AG04450 (cell line): ENCODE results near the gene TENT4B. TPM values are rescaled to one million over a fixed set of nuclear protein-coding genes. Genes with fewer than 3 reads are reported as not detected.

Experiments used
- CTCF ChIA-PET: fragments of 300-600, 350-600 bp; formaldehyde crosslinking; extraction: SDS; loops from one replicate; lab custom pipeline; 2022; ENCODE audit warnings: antibody characterized with exemption, inconsistent platforms; lab: Charles Lee
- POLR2A ChIA-PET: fragments of 350-600 bp; formaldehyde crosslinking; extraction: SDS; loops from one replicate; lab custom pipeline; 2021; ENCODE audit warnings: antibody characterized with exemption, inconsistent platforms; lab: Yijun Ruan, JAX
- DNase-seq: peaks from one replicate; pipeline ENCODE4 v3.0.0-alpha.2; 2011; ENCODE audit warnings: low read depth, low spot score
- H3K27ac ChIP-seq: one replicate; pipeline ENCODE4 v1.5.1; 2012; ENCODE audit warnings: low read depth, low read length, control low read depth
- H3K27me3 ChIP-seq: one replicate; pipeline ENCODE4 v1.6.0; 2012; ENCODE audit warnings: low read length; ENCODE audit not compliant: control insufficient read depth, insufficient read depth
- H3K4me3 ChIP-seq: 2 replicates; pipeline ENCODE4 v1.5.1; 2011; ENCODE audit warnings: mild to moderate bottlenecking, low read depth, low read length, control low read depth
- H3K9me3 ChIP-seq: 2 replicates; pipeline ENCODE4 v1.5.1; 2012; ENCODE audit warnings: low read length; ENCODE audit not compliant: control insufficient read depth, insufficient read depth
- polyA plus RNA-seq: library from polyadenylated mRNA; depleted of rRNA; stranded (reverse); fragments of >200 nt; gene quantifications from 2 replicates; pipeline ENCODE4 v1.2.3, GENCODE V29; 2011
- TF ChIP-seq, protein P1 (sequence below): IDR thresholded peaks from 2 replicates; pipeline ENCODE4 v1.5.1; 2011; ENCODE audit warnings: low read depth, low read length, control low read depth, inconsistent platforms

Gene TENT4B
- polyA plus RNA-seq, 1 experiment, result 8.9 TPM

DNA sequence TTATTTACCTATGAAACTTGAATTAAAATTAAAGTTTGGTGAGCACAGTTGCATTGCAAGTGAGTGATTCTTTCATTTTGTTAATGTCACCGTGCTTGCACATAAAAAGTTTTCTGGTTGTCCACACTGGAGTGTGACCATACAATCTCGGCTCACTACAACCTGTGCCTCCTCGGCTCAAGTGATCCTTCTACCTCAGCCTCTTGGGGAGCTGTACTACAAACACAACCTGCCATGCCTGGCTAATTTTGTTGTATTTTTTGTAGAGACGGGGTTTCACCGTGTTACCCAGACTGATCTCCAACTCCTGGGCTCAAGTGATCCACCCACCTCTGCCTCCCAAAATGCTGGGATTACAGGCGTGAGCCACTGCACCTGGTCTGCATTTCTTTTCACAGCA lies 63.1 kb downstream of the TENT4B start:
- TF ChIP-seq, protein P1, sequence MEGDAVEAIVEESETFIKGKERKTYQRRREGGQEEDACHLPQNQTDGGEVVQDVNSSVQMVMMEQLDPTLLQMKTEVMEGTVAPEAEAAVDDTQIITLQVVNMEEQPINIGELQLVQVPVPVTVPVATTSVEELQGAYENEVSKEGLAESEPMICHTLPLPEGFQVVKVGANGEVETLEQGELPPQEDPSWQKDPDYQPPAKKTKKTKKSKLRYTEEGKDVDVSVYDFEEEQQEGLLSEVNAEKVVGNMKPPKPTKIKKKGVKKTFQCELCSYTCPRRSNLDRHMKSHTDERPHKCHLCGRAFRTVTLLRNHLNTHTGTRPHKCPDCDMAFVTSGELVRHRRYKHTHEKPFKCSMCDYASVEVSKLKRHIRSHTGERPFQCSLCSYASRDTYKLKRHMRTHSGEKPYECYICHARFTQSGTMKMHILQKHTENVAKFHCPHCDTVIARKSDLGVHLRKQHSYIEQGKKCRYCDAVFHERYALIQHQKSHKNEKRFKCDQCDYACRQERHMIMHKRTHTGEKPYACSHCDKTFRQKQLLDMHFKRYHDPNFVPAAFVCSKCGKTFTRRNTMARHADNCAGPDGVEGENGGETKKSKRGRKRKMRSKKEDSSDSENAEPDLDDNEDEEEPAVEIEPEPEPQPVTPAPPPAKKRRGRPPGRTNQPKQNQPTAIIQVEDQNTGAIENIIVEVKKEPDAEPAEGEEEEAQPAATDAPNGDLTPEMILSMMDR, result no peak
- DNase-seq, result no peak
- CTCF ChIA-PET, result interaction anchor here (0.6 to 2.9 kb wide), 6 partner anchors 15 to 590 kb away, joined by 4 to 23 read pairs (median 6); partner anchors contain the start of gene CNEP1R1
- H3K27ac ChIP-seq, result no peak overlapping the region
- POLR2A ChIA-PET, result no interaction called here
- H3K4me3 ChIP-seq, result no peak overlapping the region
- H3K27me3 ChIP-seq, result no peaks in the 10 kb centered on the region
- H3K9me3 ChIP-seq, result no peaks in the 10 kb centered on the region

DNA sequence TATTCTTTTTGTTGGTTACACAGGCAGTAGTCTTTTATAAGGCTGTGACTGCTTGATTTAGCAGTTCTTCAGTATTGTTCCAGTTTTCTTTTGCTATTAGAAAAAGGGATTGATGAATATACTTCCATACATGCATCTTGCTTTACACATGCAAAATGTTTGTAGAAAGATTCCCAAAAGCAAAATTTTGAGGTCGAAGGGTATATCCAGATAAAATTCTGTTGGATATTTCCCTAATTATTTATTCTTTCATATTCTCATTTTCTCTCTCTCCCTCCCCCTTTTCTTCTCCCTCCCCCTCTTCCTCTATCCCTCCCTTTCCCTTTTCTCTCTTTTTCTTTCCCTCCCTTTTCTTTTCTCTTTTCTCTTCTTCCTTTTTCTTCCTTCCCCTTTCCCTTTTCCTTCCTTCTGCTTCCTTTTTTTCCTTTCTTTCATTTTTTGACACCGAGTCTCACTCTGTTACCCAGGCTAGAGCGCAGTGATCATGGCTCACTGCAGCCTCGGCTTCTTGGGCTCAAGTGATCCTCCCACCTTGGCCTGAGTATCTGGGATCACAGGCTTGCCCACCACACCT lies 66.4 kb downstream of the TENT4B start:
- DNase-seq, result no peak
- Histone ChIP-seq H3K27ac (no peak overlapping the region), H3K4me3 (no peak overlapping the region), H3K27me3 (no peaks in the 10 kb centered on the region), H3K9me3 (no peaks in the 10 kb centered on the region)
- TF ChIP-seq, protein P1, result no peak
- ChIA-PET CTCF (interaction anchor here (1.1 to 3.0 kb wide), 2 partner anchors 9 to 446 kb away, joined by 3 to 21 read pairs; no protein-coding TSS in a partner anchor), POLR2A (no interaction called here)

DNA sequence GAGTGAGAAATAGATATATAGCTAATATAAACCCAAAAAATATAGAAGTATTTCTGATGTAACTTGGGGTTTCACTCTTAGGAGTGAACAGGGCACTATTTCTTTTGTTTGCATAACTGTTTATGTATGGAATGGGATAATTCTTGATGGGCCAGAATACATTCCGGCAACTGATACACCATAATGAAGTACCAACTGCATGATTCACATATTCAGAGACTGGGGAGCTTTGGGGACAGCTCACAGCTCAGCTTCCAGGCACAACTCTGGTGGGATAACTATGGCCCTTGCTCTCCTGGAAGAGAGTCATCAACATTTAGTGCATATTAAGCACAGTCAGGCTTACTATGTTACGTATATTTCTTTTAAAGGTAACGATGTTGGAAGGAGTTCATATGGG lies 71.2 kb downstream of the TENT4B start:
- no peak for DNase-seq
- CTCF ChIA-PET, result interaction anchor here (1.0 to 1.6 kb wide), 5 partner anchors 9 to 441 kb away, joined by 3 to 11 read pairs (median 4); no protein-coding TSS in a partner anchor
- Histone ChIP-seq H3K27me3 (no peaks in the 10 kb centered on the region), H3K4me3 (no peak overlapping the region), H3K27ac (no peak overlapping the region), H3K9me3 (no peaks in the 10 kb centered on the region)
- POLR2A ChIA-PET, result no interaction called here
- TF ChIP-seq, protein P1, result no peak

DNA sequence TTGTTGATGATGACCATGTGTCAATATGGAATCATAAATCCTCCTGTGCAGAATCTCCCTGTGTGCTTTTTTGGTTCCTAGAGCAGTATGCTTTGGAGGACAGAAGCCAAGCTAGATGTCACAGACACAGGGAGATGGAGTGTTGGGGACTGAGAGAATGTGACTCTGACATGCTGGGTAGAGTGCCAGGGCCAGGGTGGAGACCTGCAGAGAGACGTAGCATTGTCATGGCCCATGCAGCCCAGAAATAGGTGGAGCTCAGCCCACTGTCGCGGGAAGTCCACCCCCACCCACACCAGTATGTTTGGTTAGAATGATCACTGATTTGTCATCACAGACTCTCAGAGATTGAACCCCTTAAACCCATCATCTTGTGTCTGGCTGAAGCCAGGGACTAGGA lies 74.0 kb downstream of the TENT4B start:
- DNase-seq, result no peak
- Histone ChIP-seq H3K27me3 (no peaks in the 10 kb centered on the region), H3K9me3 (no peaks in the 10 kb centered on the region), H3K4me3 (no peak overlapping the region), H3K27ac (no peak overlapping the region)
- TF ChIP-seq, protein P1, result no peak
- POLR2A ChIA-PET, result no interaction called here
- CTCF ChIA-PET, result interaction anchor here (1.0 to 2.3 kb wide), 3 partner anchors 17 to 438 kb away, joined by 4 to 13 read pairs (median 7); no protein-coding TSS in a partner anchor

DNA sequence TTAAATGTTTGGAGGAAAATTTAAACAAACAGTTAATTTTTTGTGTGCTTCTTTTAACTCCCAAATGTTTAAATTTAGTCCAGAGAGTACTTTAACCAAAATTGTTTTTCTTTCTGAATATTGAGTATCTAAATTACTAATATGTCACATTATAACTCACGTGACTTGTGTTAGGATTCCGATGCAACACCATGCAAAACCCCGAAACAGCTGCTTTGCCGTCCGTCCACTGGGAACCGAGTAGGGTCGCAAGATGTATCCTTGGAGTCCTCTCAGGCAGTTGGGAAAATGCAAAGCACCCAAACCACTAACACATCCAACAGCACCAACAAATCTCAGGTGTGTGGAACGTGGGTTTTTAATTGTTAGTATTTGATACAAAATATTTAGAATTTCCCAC lies 74.6 kb downstream of the TENT4B start:
- H3K4me3 ChIP-seq, result no peak overlapping the region
- H3K27ac ChIP-seq, result no peak overlapping the region
- ChIA-PET CTCF (interaction anchor here (1.0 to 2.3 kb wide), 2 partner anchors 17 to 438 kb away, joined by 4 to 13 read pairs; no protein-coding TSS in a partner anchor), POLR2A (no interaction called here)
- TF ChIP-seq, protein P1, result no peak
- DNase-seq, result no peak
- no peaks in the 10 kb centered on the region for H3K27me3 ChIP-seq
- H3K9me3 ChIP-seq, result no peaks in the 10 kb centered on the region
